HEK293 (cell line): ENCODE data around the gene ABHD11.
"Not testable (repeated sequence)": the region's sequence is repeated elsewhere in the genome, so short reads cannot be mapped to it uniquely, and the experiment has no call there.

Experiments used
- CTCF ChIA-PET: fragments of 350-600 bp; formaldehyde crosslinking; extraction: SDS; loops from one replicate; lab custom pipeline; 2021; ENCODE audit warnings: antibody characterized with exemption; lab: Yijun Ruan, JAX
- POLR2A ChIA-PET: fragments of 300-600 bp; formaldehyde crosslinking; extraction: SDS; loops from one replicate; lab custom pipeline; 2020; ENCODE audit warnings: antibody characterized with exemption, inconsistent platforms; lab: Yijun Ruan, JAX
- H3K27ac ChIP-seq: fragments of 200-500 bp; sonication (Bioruptor generic); 2 replicates; pipeline ENCODE4 v1.5.1; 2014; ENCODE audit warnings: low read depth, low read length, control low read depth, inconsistent platforms; ENCODE audit errors: extremely low read depth
- H3K36me3 ChIP-seq, 2 experiments: fragments of 200-500 bp in 1 of 2; sonication (Bioruptor generic) in 1 of 2; 1 replicate in 1 of 2; 2 replicates in 1 of 2; pipeline ENCODE4 v1.5.1; 2014 to 2017; ENCODE audit warnings: inconsistent platforms in 2 of 2, low read length in 2 of 2; ENCODE audit not compliant: control insufficient read depth in 2 of 2, insufficient read depth in 1 of 2
- H3K4me1 ChIP-seq: fragments of 200-500 bp; sonication (Bioruptor generic); 2 replicates; pipeline ENCODE4 v1.5.1; 2014; ENCODE audit warnings: mild to moderate bottlenecking, low read length, inconsistent platforms; ENCODE audit not compliant: control insufficient read depth, insufficient read depth
- H3K4me3 ChIP-seq: 2 replicates; pipeline ENCODE4 v1.5.1; 2011; ENCODE audit warnings: low read depth, mild to moderate bottlenecking, control low read depth, low read length, moderate library complexity
- H3K9me3 ChIP-seq: fragments of 200-500 bp; sonication (Bioruptor generic); 2 replicates; pipeline ENCODE4 v1.5.1; 2014; ENCODE audit warnings: low read depth, low read length, inconsistent platforms; ENCODE audit not compliant: control insufficient read depth, insufficient read depth
- AEBP2 ChIP-seq: fragments of 450-650 bp; formaldehyde crosslinking; IDR thresholded peaks from 2 replicates; pipeline ENCODE4 v1.5.1; 2016; ENCODE audit warnings: missing biosample characterization, missing genetic modification characterization, borderline replicate concordance
- EGR2 ChIP-seq: fragments of 450-650 bp; formaldehyde crosslinking; IDR thresholded peaks from 2 replicates; pipeline ENCODE4 v1.5.1; 2016; ENCODE audit warnings: low read depth, missing biosample characterization, missing genetic modification characterization
- HOXA7 ChIP-seq: sonication (generic); formaldehyde crosslinking; IDR thresholded peaks from 2 replicates; pipeline ENCODE4 v1.8.1; 2022; ENCODE audit warnings: missing genetic modification reagents, borderline replicate concordance
- KLF1 ChIP-seq: fragments of 450-650 bp; formaldehyde crosslinking; IDR thresholded peaks from 2 replicates; pipeline ENCODE4 v1.5.1; 2016; ENCODE audit warnings: missing biosample characterization, missing genetic modification characterization
- SP3 ChIP-seq: fragments of 450-650 bp; formaldehyde crosslinking; IDR thresholded peaks from 2 replicates; pipeline ENCODE4 v1.5.1; 2016; ENCODE audit warnings: missing biosample characterization, missing genetic modification characterization
- WT1 ChIP-seq: fragments of 450-650 bp; formaldehyde crosslinking; IDR thresholded peaks from 2 replicates; pipeline ENCODE4 v1.5.1; 2016; ENCODE audit warnings: missing biosample characterization, missing genetic modification characterization
- ZBTB1 ChIP-seq: fragments of 450-650 bp; formaldehyde crosslinking; IDR thresholded peaks from 2 replicates; pipeline ENCODE4 v1.5.1; 2016; ENCODE audit warnings: missing biosample characterization, missing genetic modification characterization
- ZBTB17 ChIP-seq: fragments of 450-650 bp; formaldehyde crosslinking; IDR thresholded peaks from 2 replicates; pipeline ENCODE4 v1.5.1; 2016; ENCODE audit warnings: missing biosample characterization, missing genetic modification characterization
- ZBTB49 ChIP-seq: fragments of 450-650 bp; formaldehyde crosslinking; IDR thresholded peaks from 2 replicates; pipeline ENCODE4 v1.5.1; 2016; ENCODE audit warnings: missing biosample characterization, missing genetic modification characterization, low read depth
- ZFHX2 ChIP-seq: fragments of 450-650 bp; formaldehyde crosslinking; conservative IDR thresholded peaks from 2 replicates; pipeline ENCODE4 v1.5.1; 2016; ENCODE audit warnings: missing biosample characterization, missing genetic modification characterization
- ZNF121 ChIP-seq: fragments of 450-650 bp; formaldehyde crosslinking; IDR thresholded peaks from 2 replicates; pipeline ENCODE4 v1.5.1; 2016; ENCODE audit warnings: missing biosample characterization, missing genetic modification characterization
- ZNF302 ChIP-seq: fragments of 450-650 bp; formaldehyde crosslinking; IDR thresholded peaks from 2 replicates; pipeline ENCODE4 v1.5.1; 2016; ENCODE audit warnings: missing biosample characterization, missing genetic modification characterization, low read depth
- ZNF335 ChIP-seq: fragments of 450-650 bp; formaldehyde crosslinking; conservative IDR thresholded peaks from 2 replicates; pipeline ENCODE4 v1.5.1; 2016; ENCODE audit warnings: missing biosample characterization, missing genetic modification characterization
- ZNF341 ChIP-seq: fragments of 450-650 bp; formaldehyde crosslinking; IDR thresholded peaks from 2 replicates; pipeline ENCODE4; 2016; ENCODE audit warnings: low read depth, missing biosample characterization, missing genetic modification characterization
- ZNF37A ChIP-seq: fragments of 450-650 bp; IDR thresholded peaks from 2 replicates; pipeline ENCODE4 v1.5.1; 2018; ENCODE audit warnings: missing biosample characterization, missing genetic modification characterization
- ZNF707 ChIP-seq: fragments of 450-650 bp; formaldehyde crosslinking; IDR thresholded peaks from 2 replicates; pipeline ENCODE4 v1.5.1; 2016; ENCODE audit warnings: missing biosample characterization, missing genetic modification characterization
- ZNF768 ChIP-seq: fragments of 450-650 bp; formaldehyde crosslinking; IDR thresholded peaks from 2 replicates; pipeline ENCODE4 v1.5.1; 2018; ENCODE audit warnings: missing biosample characterization, mild to moderate bottlenecking, missing genetic modification characterization
- TF ChIP-seq, protein P1 (sequence below): fragments of 450-650 bp; formaldehyde crosslinking; IDR thresholded peaks from 2 replicates; pipeline ENCODE4 v1.5.1; 2017; ENCODE audit warnings: missing biosample characterization, missing genetic modification characterization

The ABHD11 gene

GRCh38 chr7:73722182-73722581 is 16.4 kb downstream of the ABHD11 start:
- ChIA-PET POLR2A (interaction anchor here (0.6 kb wide), 1 partner anchor 46 kb away, joined by 3 read pairs; no protein-coding TSS in a partner anchor), CTCF (interaction anchor here (0.7 to 1.4 kb wide), 4 partner anchors 12 to 116 kb away, joined by 3 to 4 read pairs (median 3); no protein-coding TSS in a partner anchor)
- H3K36me3 ChIP-seq, H3K9me3 ChIP-seq, H3K4me3 ChIP-seq, H3K27ac ChIP-seq: not testable (repeated sequence)
- peak; percentile 72 for TF ChIP-seq KLF1 (tag by site-specific recombination)
- peaks cover 11% of the 10 kb centered on the region for H3K4me1 ChIP-seq

GRCh38 chr7:73721377-73721817 is 17.2 kb downstream of the ABHD11 start:
- POLR2A ChIA-PET: interaction anchor here (0.6 kb wide), 1 partner anchor 45 kb away, joined by 3 read pairs; no protein-coding TSS in a partner anchor
- CTCF ChIA-PET: interaction anchor here (1.0 to 1.4 kb wide), 3 partner anchors 13 to 115 kb away, joined by 3 to 4 read pairs (median 4); no protein-coding TSS in a partner anchor

DNA sequence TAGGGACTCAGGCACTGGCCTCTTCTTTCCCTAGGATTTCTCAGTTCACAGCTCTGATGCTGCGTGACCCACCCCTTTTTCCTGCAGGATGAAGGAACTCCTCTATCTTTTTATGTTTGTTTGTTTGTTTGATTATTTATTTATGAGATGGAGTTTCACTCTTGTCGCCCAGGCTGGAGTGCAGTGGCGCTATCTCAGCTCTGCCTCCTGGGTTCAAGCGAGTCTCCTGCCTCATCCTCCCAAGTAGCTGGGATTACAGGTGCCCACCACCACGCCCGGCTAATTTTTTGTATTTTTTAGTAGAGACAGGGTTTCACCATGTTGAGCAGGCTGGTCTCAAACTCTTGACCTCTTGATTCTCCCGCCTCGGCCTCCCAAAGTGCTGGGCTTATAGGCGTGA is 18.2 kb downstream of the ABHD11 start:
- H3K9me3 ChIP-seq, H3K27ac ChIP-seq, POLR2A ChIA-PET, H3K36me3 ChIP-seq, H3K4me3 ChIP-seq: not testable (repeated sequence)
- H3K4me1 ChIP-seq: peaks cover 18% of the 10 kb centered on the region
- CTCF ChIA-PET: interaction anchor here (0.6 to 1.6 kb wide), 6 partner anchors 10 to 259 kb away, joined by 3 to 6 read pairs (median 4); partner anchors contain the start of gene VPS37D

More at GRCh38 chr7:73721377-73721817, 17.2 kb downstream of the ABHD11 start:
- Histone ChIP-seq H3K4me3 (no peak overlapping the region), H3K36me3 (no peaks in the 10 kb centered on the region), H3K9me3 (no peaks in the 10 kb centered on the region), H3K4me1 (peaks cover 11% of the 10 kb centered on the region), H3K27ac (no peak overlapping the region)
- TF ChIP-seq EGR2 (tag by site-specific recombination) (peak; percentile 34; the same call in 1 of the 2 replicates), WT1 (no peak), ZNF341 (peak; percentile 77), ZBTB49 (tag by site-specific recombination) (no peak), ZFHX2 (tag by site-specific recombination) (peak; percentile 50), ZBTB1 (tag by site-specific recombination) (no peak), ZNF37A (tag by site-specific recombination) (no peak), AEBP2 (tag by site-specific recombination) (no peak)

GRCh38 chr7:73719806-73720169 is 18.8 kb downstream of the ABHD11 start:
- TF ChIP-seq ZNF768 (tag by site-specific recombination) (0 out of 2 replicates have a peak, but pooled peaks have one; percentile 19), KLF1 (tag by site-specific recombination) (peak; percentile 66), HOXA7 (no peak), ZBTB17 (peak; percentile 39; the same call in 1 of the 2 replicates), ZNF302 (tag by site-specific recombination) (no peak), SP3 (peak; percentile 47), ZNF707 (tag by site-specific recombination) (no peak), ZNF335 (tag by site-specific recombination) (no peak), ZNF121 (tag by site-specific recombination) (peak; percentile 87)
- TF ChIP-seq, protein P1, sequence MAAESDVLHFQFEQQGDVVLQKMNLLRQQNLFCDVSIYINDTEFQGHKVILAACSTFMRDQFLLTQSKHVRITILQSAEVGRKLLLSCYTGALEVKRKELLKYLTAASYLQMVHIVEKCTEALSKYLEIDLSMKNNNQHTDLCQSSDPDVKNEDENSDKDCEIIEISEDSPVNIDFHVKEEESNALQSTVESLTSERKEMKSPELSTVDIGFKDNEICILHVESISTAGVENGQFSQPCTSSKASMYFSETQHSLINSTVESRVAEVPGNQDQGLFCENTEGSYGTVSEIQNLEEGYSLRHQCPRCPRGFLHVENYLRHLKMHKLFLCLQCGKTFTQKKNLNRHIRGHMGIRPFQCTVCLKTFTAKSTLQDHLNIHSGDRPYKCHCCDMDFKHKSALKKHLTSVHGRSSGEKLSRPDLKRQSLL (tag by site-specific recombination): peak; percentile 73
- peak overlapping the region; percentile 23 for H3K4me3 ChIP-seq
- peaks cover 18% of the 10 kb centered on the region for H3K4me1 ChIP-seq
- no peak overlapping the region for H3K27ac ChIP-seq
- POLR2A ChIA-PET: no interaction called here
- H3K9me3 ChIP-seq: no peaks in the 10 kb centered on the region
- CTCF ChIA-PET: interaction anchor here (0.6 to 1.6 kb wide), 6 partner anchors 15 to 311 kb away, joined by 3 to 4 read pairs (median 4); partner anchors contain the start of gene VPS37D
- no peaks in the 10 kb centered on the region; a peak in 1 of 3 replicates for H3K36me3 ChIP-seq
